NB4 (cell line): ENCODE measurements around the gene ACTN1.

Experiments used
- CTCF ChIP-seq: IDR thresholded peaks from one replicate; pipeline ENCODE4 v1.5.1; 2012; ENCODE audit warnings: low read depth, low read length
- MAX ChIP-seq: IDR thresholded peaks from 2 replicates; pipeline ENCODE4 v1.6.1; 2011; ENCODE audit warnings: low read depth, low read length
- MYC ChIP-seq: IDR thresholded peaks from 2 replicates; pipeline ENCODE4 v1.6.1; 2011; ENCODE audit warnings: low read depth, low read length
- POLR2A ChIP-seq: IDR thresholded peaks from 2 replicates; pipeline ENCODE4 v1.6.1; 2011; ENCODE audit warnings: mild to moderate bottlenecking; ENCODE audit not compliant: insufficient read length; ENCODE audit errors: extremely low read depth

DNA sequence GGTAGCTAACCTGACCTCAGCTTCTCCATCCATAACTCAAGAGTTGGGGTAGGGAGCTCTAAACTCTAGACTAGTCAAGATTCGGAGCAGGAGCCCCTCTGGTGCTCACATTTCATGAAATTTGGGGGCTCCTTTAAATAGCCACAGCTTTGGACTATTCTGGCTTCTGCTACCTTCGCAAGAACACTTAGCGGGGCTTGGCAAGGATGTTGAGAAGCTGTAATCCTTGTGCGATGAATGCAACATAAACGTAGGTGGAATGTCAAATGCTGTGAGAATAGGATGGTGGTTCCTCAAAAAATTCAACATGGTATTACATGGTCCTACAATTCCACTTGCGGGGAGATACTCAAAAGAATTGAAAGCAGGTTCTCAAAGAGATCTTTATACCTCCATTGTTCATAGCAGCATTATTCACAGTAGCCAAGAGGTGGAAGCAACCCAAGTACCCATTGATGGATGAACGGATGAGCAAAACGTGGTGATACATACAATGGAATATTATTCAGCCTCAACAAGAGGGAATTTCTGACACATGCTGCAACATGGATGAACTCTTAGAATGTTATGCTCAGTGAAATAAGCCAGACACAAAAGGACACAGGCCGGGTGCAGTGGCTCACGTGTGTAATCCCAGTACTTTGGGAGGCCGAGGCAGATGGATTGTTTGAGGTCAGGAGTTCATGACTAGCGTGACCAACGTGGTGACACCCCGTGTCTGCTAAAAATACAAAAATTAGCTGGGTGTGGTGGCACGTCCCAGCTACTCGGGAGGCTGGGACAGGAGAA is 73.8 kb downstream of the ACTN1 start:
- TF ChIP-seq CTCF (no peak), MAX (no peak), POLR2A (no peak), MYC (no peak)
